HFF-Myc (cell line): ENCODE data around the gene BRD3.

Experiments
- DNase-seq: peaks from one replicate; pipeline ENCODE4 v3.0.0-alpha.2; 2011; ENCODE audit warnings: low read depth; ENCODE audit errors: extremely low read depth
- H3K4me3 ChIP-seq: replicated peaks from 2 replicates; pipeline ENCODE4 v1.5.1; 2011; ENCODE audit warnings: low read depth, mild to moderate bottlenecking, control low read depth, low read length
- CTCF ChIP-seq: IDR thresholded peaks from 2 replicates; pipeline ENCODE4 v1.5.1; 2012; ENCODE audit warnings: mild to moderate bottlenecking, low read depth, low read length, control low read depth; ENCODE audit errors: missing control alignments

Gene BRD3

DNA sequence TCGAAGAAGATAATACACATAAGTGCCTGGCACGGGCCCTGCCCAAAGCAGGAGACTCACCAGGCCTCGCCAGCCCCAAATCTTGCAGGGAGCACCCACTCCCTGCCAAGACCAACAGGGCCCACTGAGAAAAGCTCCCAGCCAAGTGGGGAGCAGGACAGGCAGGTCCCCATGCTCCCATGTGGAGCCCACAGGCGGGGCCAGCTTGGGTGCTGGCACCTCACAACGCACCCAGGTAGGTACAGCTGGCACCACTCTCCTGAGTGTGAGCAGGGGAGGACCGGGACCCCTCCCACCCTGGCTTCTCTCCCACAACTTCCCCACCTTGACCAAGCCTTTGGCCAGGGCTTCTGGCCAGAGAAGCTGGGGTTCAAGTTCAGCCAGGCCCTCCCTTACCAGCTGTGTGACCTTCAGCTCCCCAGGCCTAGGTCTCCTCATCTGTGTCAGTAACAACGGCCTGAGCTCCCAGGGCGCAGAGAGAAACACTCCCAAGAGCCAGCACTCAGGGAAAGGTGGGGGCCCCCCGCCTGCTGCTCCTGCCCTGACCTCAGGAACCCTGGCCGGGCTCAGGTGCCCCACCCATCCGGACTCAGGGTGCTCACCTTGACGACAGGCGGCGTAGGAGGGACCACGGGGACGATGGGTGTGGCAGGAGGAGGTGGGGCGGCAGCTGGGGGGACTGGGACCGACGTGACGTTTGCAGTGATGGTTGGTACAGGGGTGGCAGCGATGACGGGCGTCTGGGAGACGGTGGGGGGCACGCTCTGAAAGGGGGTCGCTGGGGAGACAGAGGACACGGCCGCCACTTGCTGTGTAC, 17.8 kb downstream of the BRD3 start:
- no peak overlapping the region for H3K4me3 ChIP-seq
- no peak for DNase-seq
- TF ChIP-seq CTCF = no peak

GRCh38 chr9:134049236-134049635, 18.6 kb downstream of the BRD3 start:
- no peak for TF ChIP-seq CTCF

GRCh38 chr9:134048582-134048968, 19.3 kb downstream of the BRD3 start:
- no peak for DNase-seq
- H3K4me3 ChIP-seq = no peak overlapping the region
- TF ChIP-seq CTCF = no peak

More at GRCh38 chr9:134049236-134049635, 18.6 kb downstream of the BRD3 start:
- no peak overlapping the region for H3K4me3 ChIP-seq
- DNase-seq = no peak

GRCh38 chr9:134047868-134048581, 19.8 kb downstream of the BRD3 start:
- no peak for DNase-seq
- TF ChIP-seq CTCF = no peak
- H3K4me3 ChIP-seq = no peak overlapping the region

DNA sequence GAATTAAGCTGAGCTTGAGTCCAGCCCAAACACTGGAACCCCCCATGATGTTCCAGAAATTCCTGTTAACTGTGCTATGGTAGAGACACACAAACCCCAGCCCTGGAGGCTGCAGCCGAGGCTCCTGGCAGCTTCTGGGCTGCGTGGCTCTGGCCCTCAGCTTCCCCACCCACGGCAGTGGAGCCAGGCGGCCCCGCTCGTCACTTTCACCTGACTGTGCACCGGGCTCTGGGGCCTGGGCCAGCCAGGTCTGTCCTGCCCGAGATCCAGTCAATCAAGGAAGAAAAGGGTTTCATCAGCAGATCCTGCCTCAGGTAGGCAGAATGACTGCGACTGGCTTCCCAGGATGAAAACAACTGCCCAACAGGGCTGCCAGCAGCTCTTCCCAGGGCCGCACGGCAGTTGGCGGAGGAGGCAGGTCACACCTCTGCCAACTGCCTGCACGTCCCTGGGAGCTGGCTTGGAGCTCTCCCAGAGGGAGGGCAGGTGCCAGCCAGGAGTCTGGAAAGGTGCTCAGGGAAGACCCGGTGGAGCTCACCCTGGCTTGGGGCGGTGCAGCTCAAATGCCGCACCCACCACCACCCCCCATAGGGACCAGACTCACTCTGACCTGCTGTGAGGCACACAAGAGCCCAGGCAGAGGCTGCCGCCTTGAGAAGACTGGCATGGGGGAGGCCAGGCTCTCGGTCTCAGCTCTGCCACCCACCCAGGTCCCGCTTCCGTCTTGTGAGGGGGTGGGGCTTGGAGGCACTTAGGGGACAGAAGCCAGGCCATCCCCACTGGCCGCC, 20.7 kb downstream of the BRD3 start:
- H3K4me3 ChIP-seq = no peak overlapping the region
- TF ChIP-seq CTCF = no peak
- DNase-seq = no peak

GRCh38 chr9:134045841-134046544, 21.8 kb downstream of the BRD3 start:
- no peak for DNase-seq
- no peak for TF ChIP-seq CTCF
- H3K4me3 ChIP-seq = no peak overlapping the region
